Psoas muscle (tissue), 8 donors: ENCODE data around the gene IL23R. TPM values are rescaled to one million over a fixed set of nuclear protein-coding genes. Genes with fewer than 3 reads are reported as not detected.
A peak's percentile ranks its signal among the peaks of the same experiment; 100 is the strongest.
"Not testable (repeated sequence)": the region's sequence is repeated elsewhere in the genome, so short reads cannot be mapped to it uniquely, and the experiment has no call there.

ENCODE experiments used
- ATAC-seq, 4 donors: fragments of 200-7000 bp; cut with Tn5 transposase; one replicate each; pipeline ENCODE4 v1.9.1; 2020; ENCODE audit warnings: moderate library complexity in 3 of 4, mild to moderate bottlenecking in 2 of 4
- DNase-seq, 2 donors: peaks; one replicate each; pipeline ENCODE4 v3.0.0-alpha.2; 2020
- H3K27ac ChIP-seq: fragments of 200-600 bp; one replicate; pipeline ENCODE4 v1.8.0; 2022
- H3K27me3 ChIP-seq, 3 donors: fragments of 200-600 bp in 1 of 3; one replicate each; pipeline versions ENCODE4 v1.6.1 to v1.8.0; 2013 to 2022; ENCODE audit warnings: low read length in 2 of 3, mild to moderate bottlenecking in 2 of 3, moderate library complexity in 1 of 3; ENCODE audit not compliant: insufficient read depth in 3 of 3
- H3K36me3 ChIP-seq, 2 donors: fragments of 200-600 bp in 1 of 2; one replicate each; pipeline versions ENCODE4 v1.6.1 to v1.8.0; 2013 to 2022; ENCODE audit warnings: low read depth in 1 of 2, mild to moderate bottlenecking in 1 of 2, moderate library complexity in 1 of 2; ENCODE audit not compliant: insufficient read depth in 1 of 2
- H3K4me1 ChIP-seq: fragments of 200-600 bp; one replicate; pipeline ENCODE4 v1.8.0; 2022
- H3K4me3 ChIP-seq: fragments of 200-600 bp; one replicate; pipeline ENCODE4 v1.8.0; 2022; ENCODE audit warnings: mild to moderate bottlenecking
- H3K9me3 ChIP-seq: fragments of 200-600 bp; one replicate; pipeline ENCODE4 v1.8.0; 2022
- WGBS, 3 donors: extraction: QIAGEN DNeasy Blood & Tissue Kit; methylation state at CpG; one replicate each; pipeline versions ENCODE4 v1.1.6 to v1.1.7; 2013; 5-methylcytosine and 5-hydroxymethylcytosine counted together
- intact Hi-C, 2 donors: fragments of 100-400 bp; cut with DNase I; formaldehyde crosslinking; loops; one replicate each; pipeline versions ENCODE4 v1.11.0 to v1.14.2; 2022
- polyA plus RNA-seq, 3 donors: library from polyadenylated mRNA; stranded (reverse); fragments of 200-250 nt; gene quantifications; one replicate each; pipeline ENCODE4 v1.2.3, GENCODE V29; 2013
- total RNA-seq, 4 donors: library from RNA; stranded (reverse); fragmentation: NEBNext Ultra II Directional in 2 of 4; extraction: Animal tissue kit (Norgen Biotek cat#: 25700) in 2 of 4; gene quantifications; one replicate each; pipeline versions ENCODE4 v1.2.1 to v1.2.4, GENCODE V29; 2021 to 2023
- TF ChIP-seq, protein P1 (sequence below): fragments of 200-600 bp; IDR thresholded peaks from one replicate; pipeline ENCODE4 v1.8.0; 2022; ENCODE audit warnings: antibody characterized with exemption
- donor health status: healthy with polysubstance abuse.
- donor health status: DM: no; HTN: no; CAD: no; lungs with moderate emphysema.
- donor health status: Bipolar disorder and iron deficiency.
- donor health status: healthy.
- donor health status: DM: yes; HTN: yes; CAD: no.
- donor health status: DM: no; HTN: no; CAD: no.
- donor health status: DM: no; HTN: no; CAD: no.
- donor health status: DM: yes; HTN: yes; CAD: no.

IL23R gene
- total and polyA plus RNA-seq, 7 donors = not detected

DNA sequence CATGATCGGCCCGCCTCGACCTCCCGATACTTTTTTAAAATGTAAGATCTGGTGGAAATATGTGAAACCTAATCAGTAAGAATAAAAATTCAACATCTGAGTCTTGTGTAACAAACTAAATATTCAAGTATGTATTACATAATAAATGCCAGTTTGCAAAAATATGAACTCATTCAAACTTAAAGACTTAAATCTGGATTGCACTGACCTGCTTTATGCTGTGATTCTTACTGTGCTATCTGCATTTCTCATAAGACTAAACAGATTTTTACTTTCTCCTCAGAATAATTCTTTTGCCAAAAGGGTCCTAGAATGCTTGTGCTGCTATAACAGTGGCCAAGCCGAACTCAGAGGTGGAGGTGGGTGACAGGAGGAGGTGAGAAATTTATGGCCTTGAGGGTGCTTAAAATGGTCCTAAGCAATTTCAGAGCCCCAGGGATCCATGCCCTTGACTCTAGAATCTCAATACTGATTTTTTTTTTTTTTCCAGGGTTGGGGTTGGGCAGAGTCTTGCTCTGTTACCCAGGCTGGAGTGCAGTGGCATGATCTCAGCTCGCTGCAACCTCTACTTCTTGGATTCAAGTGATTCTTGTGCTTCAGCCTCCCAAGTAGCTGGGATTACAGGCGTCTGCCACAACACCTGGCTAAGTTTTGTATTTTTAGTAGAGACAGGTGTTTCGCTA lies 38.2 kb downstream of the IL23R start:
- 63 to 75% (median 72%) methylated on average over 8 of the region's 8 CpGs for WGBS, 3 donors

DNA sequence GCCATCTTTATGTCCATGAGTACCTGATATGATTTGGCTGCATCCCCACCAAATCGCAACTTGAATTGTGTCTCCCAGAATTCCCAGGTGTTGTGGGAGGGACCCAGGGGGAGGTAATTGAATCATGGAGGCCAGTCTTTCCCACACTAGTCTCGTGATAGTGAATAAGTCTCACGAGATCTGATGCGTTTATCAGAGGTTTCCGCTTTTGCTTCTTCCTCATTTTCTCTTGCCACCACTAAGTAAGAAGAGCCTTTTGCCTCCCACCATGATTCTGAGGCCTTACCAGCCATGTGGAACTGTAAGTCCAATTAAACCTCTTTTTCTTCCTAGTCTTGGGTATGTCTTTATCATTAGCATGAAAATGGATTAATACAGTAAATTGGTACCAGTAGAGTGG lies 41.1 kb downstream of the IL23R start:
- H3K27ac ChIP-seq, H3K27me3 ChIP-seq, DNase-seq, H3K4me3 ChIP-seq, H3K36me3 ChIP-seq, intact Hi-C loops, ATAC-seq, H3K9me3 ChIP-seq, H3K4me1 ChIP-seq: not testable (repeated sequence)
- WGBS, 3 donors = 84 to 92% (median 89%) methylated on average over 5 of the region's 5 CpGs

More for the DNA sequence above, 38.2 kb downstream of the IL23R start:
- H3K36me3 ChIP-seq = no peaks in the 10 kb centered on the region
- no peak overlapping the region for H3K27ac ChIP-seq
- no peak overlapping the region for H3K4me3 ChIP-seq
- H3K9me3 ChIP-seq = no peaks in the 10 kb centered on the region
- TF ChIP-seq, protein P1, sequence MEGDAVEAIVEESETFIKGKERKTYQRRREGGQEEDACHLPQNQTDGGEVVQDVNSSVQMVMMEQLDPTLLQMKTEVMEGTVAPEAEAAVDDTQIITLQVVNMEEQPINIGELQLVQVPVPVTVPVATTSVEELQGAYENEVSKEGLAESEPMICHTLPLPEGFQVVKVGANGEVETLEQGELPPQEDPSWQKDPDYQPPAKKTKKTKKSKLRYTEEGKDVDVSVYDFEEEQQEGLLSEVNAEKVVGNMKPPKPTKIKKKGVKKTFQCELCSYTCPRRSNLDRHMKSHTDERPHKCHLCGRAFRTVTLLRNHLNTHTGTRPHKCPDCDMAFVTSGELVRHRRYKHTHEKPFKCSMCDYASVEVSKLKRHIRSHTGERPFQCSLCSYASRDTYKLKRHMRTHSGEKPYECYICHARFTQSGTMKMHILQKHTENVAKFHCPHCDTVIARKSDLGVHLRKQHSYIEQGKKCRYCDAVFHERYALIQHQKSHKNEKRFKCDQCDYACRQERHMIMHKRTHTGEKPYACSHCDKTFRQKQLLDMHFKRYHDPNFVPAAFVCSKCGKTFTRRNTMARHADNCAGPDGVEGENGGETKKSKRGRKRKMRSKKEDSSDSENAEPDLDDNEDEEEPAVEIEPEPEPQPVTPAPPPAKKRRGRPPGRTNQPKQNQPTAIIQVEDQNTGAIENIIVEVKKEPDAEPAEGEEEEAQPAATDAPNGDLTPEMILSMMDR = no peak
- no peak for ATAC-seq
- intact Hi-C loops = no loop called here
- H3K4me1 ChIP-seq = no peaks in the 10 kb centered on the region
- no peaks in the 10 kb centered on the region for H3K27me3 ChIP-seq
- DNase-seq = no peak

DNA sequence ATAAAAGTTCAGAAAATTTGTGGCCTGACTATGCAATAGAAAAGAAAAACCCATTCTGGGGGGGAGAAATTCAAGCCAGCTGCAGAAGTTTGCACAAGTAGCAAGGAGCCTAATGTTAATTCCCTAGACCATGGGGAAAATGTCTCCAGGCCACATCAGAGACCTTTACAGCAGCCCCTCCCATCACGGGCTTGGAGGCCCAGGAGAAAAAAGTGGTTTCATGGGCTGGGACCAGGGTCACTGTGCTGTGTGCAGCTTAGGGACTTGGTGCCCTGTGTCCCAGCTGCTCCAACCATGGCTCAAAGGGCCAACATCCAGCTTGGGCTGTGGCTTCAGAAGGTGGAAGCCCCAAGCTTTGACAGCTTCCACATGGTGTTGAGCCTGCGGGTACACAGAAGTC lies 42.0 kb downstream of the IL23R start:
- intact Hi-C loops = no loop called here
- TF ChIP-seq, protein P1 = no peak
- DNase-seq = no peak
- 70 to 88% (median 81%) methylated on average over 2 of the region's 2 CpGs for WGBS, 3 donors
- Histone ChIP-seq H3K9me3 (no peaks in the 10 kb centered on the region), H3K4me3 (no peak overlapping the region), H3K27ac (no peak overlapping the region), H3K27me3 (no peaks in the 10 kb centered on the region), H3K4me1 (no peaks in the 10 kb centered on the region), H3K36me3 (no peaks in the 10 kb centered on the region)
- ATAC-seq = no peak

DNA sequence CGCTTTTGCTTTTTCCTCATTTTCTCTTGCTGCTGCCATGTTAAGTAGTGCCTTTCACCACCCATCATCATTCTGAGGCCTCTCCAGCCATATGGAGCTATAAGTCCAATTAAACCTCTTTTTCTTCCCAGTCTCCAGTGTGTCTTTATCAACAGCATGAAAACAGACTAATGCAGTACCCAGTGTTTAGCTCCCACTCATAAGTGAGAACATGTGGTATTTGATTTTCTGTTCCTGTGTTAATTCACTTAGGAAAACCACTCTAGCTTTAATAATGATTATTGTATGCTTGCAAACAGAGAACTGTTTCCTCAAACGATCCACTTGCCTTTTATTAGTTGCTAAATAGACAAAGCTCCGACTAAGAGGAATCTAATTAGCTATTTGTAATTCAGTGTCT lies 43.3 kb downstream of the IL23R start:
- WGBS, 3 donors = 76 to 78% (median 77%) methylated on average over 3 of the region's 3 CpGs
- TF ChIP-seq, protein P1 = no peak
- Histone ChIP-seq H3K4me3 (no peak overlapping the region), H3K36me3 (no peaks in the 10 kb centered on the region), H3K27me3 (no peaks in the 10 kb centered on the region), H3K27ac (no peak overlapping the region), H3K9me3 (no peaks in the 10 kb centered on the region), H3K4me1 (no peaks in the 10 kb centered on the region)
- no peak for ATAC-seq
- DNase-seq = no peak
- intact Hi-C loops = no loop called here

DNA sequence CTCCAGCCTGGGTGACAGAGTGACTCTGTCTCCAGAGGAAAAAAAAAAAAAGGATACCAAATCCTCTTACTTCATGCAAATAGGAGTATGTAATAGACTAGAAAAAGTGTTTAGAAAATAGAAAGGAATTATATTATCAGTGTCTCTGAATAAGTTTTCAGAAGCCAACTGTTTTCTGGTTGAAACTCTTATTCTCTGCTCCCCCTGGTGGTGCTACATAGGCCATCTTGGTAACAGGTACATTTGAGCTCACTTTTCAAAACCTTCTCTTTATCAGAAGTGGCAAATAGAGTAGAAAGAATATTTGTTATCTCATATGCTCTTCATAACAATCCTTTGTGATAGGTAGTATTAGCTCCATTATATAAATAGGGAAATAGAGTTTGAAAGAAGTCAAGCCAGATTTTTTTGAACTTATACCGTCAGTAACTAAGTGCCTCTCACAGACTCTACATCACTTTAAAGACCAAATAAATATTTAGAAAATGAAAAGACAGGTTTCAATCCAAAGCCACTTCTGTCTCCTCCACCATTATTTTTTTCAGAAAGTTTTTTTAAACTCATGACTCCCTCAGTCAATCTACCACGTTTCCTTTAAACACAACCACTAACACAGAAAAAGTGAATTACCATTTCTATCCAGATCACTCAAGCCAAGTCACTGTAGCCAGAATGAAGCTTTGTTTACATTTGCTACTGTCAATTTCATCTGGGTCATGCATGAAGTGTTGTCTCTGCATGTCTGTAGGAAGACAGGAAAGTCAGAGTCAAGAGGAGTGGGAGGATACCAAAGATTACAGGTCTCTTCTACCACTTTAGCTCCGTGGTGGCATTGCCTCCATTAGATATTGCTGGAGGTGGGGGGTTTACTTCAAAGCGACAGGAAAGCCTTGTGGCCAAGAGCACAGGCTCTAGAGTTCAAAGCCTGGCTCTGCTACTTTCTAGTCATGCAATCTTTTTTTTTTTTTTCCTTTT lies 45.6 kb downstream of the IL23R start:
- ATAC-seq = no peak

More for the DNA sequence above, 45.6 kb downstream of the IL23R start:
- no peaks in the 10 kb centered on the region for H3K9me3 ChIP-seq
- H3K36me3 ChIP-seq = no peaks in the 10 kb centered on the region
- H3K4me1 ChIP-seq = no peaks in the 10 kb centered on the region
- DNase-seq = no peak
- no peak overlapping the region for H3K27ac ChIP-seq
- intact Hi-C loops = loop anchor here in 1 of 2 donors (5.0 kb wide), 2 partner anchors 290 to 450 kb away; no protein-coding TSS in a partner anchor
- TF ChIP-seq, protein P1 = peak; percentile 50
- H3K4me3 ChIP-seq = no peak overlapping the region
- peaks cover 0 to 2% (median 0%) of the 10 kb centered on the region in 3 donors for H3K27me3 ChIP-seq
- 63 to 67% (median 66%) methylated on average over 4 of the region's 4 CpGs for WGBS, 3 donors
